ENCODE results near the gene RNASE12. TPM values are rescaled to one million over a fixed set of nuclear protein-coding genes. Genes with fewer than 3 reads are reported as not detected.

RNASE12 gene
- polyA plus RNA-seq, 3 donors, result not detected

DNA sequence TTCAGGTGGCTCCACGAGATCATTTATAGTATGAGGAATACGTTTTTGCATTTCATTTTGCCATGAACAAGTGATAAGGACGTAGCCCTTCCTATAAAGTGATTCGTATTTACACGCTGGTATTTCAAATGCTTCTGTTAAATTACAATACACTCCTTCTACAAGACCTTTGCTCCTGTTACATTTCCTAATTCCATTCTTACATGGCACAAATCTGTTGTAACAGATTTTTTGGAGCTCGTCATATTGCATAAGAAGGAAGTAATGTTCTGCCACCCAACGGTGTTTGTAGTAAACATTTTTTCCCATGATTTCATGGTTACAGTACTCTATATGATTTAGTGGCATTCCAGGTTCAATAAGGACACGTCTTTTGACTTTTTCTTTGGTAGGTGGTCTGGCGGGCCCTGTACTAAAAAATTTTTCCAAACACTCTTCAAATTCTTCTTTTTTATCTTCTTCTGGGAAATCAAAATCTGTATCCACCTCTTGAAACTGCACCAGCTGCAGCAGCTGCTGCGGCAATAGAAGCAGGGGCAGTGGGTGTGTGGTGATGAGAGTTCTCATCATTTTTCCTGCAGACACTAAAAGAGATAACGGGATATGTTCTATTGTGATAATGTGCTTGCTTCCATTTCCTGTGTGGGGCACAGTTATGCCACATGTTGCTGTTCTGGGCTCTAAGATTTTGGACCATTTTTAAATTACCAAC, 34.5 kb downstream of the RNASE12 start:
- no peak for DNase-seq (ENCODE audit: extremely low read depth in 1 of 11, low read depth in 9 of 11, low spot score in 4 of 11)

DNA sequence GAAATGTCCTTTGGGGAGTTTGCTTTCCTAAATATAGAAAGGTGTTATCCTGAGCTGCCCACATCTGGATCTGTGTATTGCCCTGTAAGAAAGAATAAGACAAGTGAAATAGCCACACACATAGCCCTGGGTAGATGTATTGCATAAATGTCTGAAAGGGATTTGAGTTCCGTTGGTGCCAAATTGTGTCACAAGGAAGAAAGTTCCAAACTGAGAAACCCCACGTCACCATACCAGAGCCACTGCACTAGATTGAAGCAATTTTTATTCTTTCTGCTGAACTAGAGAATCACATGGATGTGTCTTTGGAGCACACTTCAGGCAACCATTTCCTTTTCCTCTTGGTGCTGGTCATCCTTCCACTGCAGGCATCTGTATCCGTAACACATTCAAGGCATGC, 35.3 kb downstream of the RNASE12 start:
- no peak for DNase-seq (ENCODE audit: extremely low read depth in 1 of 11, low read depth in 9 of 11, low spot score in 4 of 11)

DNA sequence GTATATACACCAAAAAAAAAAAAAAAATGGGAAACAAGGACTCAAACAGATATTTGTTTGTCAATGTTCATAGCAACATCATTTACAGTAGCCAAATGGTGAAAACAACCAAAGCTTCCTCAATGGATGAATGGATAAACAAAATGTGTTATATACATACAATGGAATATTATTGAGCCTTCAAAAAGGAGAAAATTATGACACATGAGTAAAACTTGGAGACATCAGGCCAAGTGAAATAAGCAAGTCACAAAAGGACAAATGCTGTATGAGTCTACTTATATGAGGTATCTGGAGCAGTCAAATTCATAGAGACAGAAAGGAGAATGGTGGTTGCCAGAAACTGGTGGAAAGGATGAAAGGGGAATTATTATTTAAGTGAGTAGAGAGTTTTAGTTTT, 38.2 kb downstream of the RNASE12 start:
- DNase-seq (ENCODE audit: extremely low read depth in 1 of 11, low read depth in 9 of 11, low spot score in 4 of 11), result no peak

DNA sequence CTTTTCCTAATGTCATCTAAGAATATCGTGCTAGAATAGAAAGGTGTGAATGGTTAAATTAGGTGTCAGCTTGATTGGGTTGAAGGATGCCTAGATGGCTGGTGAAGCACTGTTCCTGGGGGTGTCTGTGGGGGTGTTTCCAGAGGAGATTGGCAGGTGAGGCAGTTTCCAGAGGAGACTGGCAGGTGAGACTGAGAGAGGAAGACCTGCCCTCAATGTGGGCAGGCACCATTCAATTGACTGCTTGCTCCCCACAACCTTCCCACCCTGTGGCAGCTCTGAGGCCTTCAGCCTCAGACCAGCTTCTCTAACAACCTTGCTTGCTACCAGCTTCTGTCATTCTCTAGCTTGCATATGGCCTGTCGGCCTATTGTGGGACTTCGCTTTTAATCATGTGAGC, 39.6 kb downstream of the RNASE12 start:
- no peak for DNase-seq (ENCODE audit: extremely low read depth in 1 of 11, low read depth in 9 of 11, low spot score in 4 of 11)

DNA sequence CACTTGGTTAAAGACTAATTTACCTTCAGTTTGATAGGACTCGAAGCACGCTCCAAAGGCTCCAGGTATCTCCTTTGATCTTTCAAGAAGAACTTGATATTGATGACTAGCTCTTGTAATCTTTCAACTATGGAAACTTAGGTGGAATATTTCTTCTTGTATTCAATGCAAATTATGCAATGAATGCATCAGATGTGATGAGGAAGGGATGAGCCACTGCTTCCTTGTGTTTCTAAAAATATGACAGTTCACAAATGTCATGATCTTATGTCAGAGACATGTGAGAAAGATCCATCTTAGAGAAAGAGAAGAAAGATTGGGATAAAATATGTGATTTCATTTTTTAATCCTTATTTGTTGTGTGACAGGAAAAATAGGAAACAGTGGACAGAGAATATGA, 40.2 kb downstream of the RNASE12 start:
- no peak for DNase-seq (ENCODE audit: extremely low read depth in 1 of 11, low read depth in 9 of 11, low spot score in 4 of 11)

DNA sequence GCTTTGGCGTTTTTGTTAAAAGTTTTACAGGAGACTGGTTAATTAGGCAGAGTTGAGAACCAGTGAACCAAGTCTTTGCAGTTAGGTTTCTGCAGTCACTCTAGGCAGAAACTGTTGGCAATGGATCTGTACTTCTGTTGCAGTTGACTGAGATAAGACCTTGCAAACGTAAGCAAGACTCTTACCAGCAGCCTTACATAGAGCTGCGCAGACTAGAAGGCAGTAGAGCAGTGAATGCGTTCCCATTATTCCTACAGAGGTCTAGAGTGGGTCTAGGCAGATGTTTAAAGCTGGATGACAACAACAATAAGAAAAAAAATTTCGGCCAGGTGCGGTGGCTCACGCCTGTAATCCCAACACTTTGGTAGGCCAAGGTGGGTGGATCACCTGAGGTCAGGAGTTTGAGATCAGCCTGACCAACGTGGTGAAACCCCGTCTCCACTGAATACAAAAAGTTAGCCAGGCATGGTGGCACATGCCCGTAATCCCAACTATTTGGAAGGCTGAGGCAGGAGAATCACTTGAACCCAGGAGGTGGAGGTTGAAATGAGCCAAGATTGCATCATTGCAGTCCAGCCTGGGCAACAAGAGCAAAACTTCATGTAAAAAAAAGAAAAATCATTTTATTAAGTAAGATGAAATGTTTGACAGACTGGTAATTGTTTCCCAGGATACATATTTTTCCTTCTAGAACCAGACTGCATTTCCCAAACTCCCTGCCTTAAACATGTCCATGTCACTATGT, 42.6 kb downstream of the RNASE12 start:
- no peak for DNase-seq (ENCODE audit: extremely low read depth in 1 of 11, low read depth in 9 of 11, low spot score in 4 of 11)

DNA sequence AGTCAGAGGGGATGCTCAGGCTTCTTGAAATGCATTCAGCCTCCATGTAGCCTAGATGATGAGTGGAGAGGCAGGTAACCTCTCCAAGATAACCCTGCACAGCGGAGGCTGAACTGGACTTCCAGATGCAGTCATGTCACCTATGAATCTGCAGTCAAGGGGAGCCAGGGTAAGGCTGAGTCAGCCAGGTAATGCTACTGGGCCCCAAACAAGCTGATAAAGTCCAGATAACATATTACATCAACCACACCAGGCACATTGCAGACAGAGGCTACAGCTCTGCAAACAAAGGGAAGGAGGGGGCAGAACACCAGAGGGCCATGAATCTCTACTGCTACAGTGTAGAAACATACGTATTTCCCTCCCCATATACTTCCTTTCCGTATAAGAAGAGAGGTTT, 44.3 kb downstream of the RNASE12 start:
- DNase-seq (ENCODE audit: extremely low read depth in 1 of 11, low read depth in 9 of 11, low spot score in 4 of 11), result no peak

Other genes starting within 250 kb of the RNASE12 start
- 10 to 100 TPM; 51.1 to 62.7 (median 60.3) TPM for gene PARP2, start 247.7 kb downstream of the RNASE12 start, polyA plus RNA-seq (ENCODE audit: insufficient read length in 3 of 3)
- 10 to 100 TPM; 19.0 to 20.7 (median 19.0) TPM for gene TEP1, start 177.9 kb downstream of the RNASE12 start, polyA plus RNA-seq (ENCODE audit: insufficient read length in 3 of 3)
- under 1 TPM; 0.23 to 0.53 (median 0.47) TPM for gene KLHL33, start 155.2 kb downstream of the RNASE12 start, polyA plus RNA-seq (ENCODE audit: insufficient read length in 3 of 3)
- gene OSGEP, start 136.6 kb downstream of the RNASE12 start, polyA plus RNA-seq (ENCODE audit: insufficient read length in 3 of 3), result 10 to 100 TPM; 53.7 to 88.7 (median 54.9) TPM
- 100 to 1,000 TPM; 292 to 331 (median 308) TPM for gene APEX1, start 136.2 kb downstream of the RNASE12 start, polyA plus RNA-seq (ENCODE audit: insufficient read length in 3 of 3)
- 10 to 100 TPM; 35.0 to 40.4 (median 36.9) TPM for gene PIP4P1, start 129.9 kb downstream of the RNASE12 start, polyA plus RNA-seq (ENCODE audit: insufficient read length in 3 of 3)
- 100 to 1,000 TPM in 1 of 3 donors, 10 to 100 TPM in 2; 64.0 to 144 (median 82.3) TPM for gene PNP, start 122.0 kb downstream of the RNASE12 start, polyA plus RNA-seq (ENCODE audit: insufficient read length in 3 of 3)
- gene RNASE10, start 85.8 kb downstream of the RNASE12 start, polyA plus RNA-seq (ENCODE audit: insufficient read length in 3 of 3), result under 1 TPM in 2 of 3 donors, not detected in 1; 0.14 TPM
- not detected for gene RNASE9, start 30.3 kb downstream of the RNASE12 start, polyA plus RNA-seq (ENCODE audit: insufficient read length in 3 of 3)
- gene RNASE11, start 3.4 kb downstream of the RNASE12 start, polyA plus RNA-seq (ENCODE audit: insufficient read length in 3 of 3), result not detected
- not detected for gene OR6S1, start 50.3 kb upstream of the RNASE12 start, polyA plus RNA-seq (ENCODE audit: insufficient read length in 3 of 3)
- 1 to 10 TPM; 1.5 to 2.4 (median 1.8) TPM for gene RNASE4, start 93.2 kb upstream of the RNASE12 start, polyA plus RNA-seq (ENCODE audit: insufficient read length in 3 of 3)
- gene ANG, start 97.4 kb upstream of the RNASE12 start, polyA plus RNA-seq (ENCODE audit: insufficient read length in 3 of 3), result 1 to 10 TPM; 2.5 to 6.7 (median 3.3) TPM
- under 1 TPM in 1 of 3 donors, not detected in 2; 0.11 TPM for gene EDDM3A, start 154.5 kb upstream of the RNASE12 start, polyA plus RNA-seq (ENCODE audit: insufficient read length in 3 of 3)
- under 1 TPM in 2 of 3 donors, not detected in 1; 0.16 to 0.17 TPM for gene EDDM3B, start 177.0 kb upstream of the RNASE12 start, polyA plus RNA-seq (ENCODE audit: insufficient read length in 3 of 3)
- 1 to 10 TPM; 5.4 to 6.5 (median 6.3) TPM for gene RNASE6, start 189.9 kb upstream of the RNASE12 start, polyA plus RNA-seq (ENCODE audit: insufficient read length in 3 of 3)
- 100 to 1,000 TPM; 112 to 182 (median 142) TPM for gene RNASE1, start 211.5 kb upstream of the RNASE12 start, polyA plus RNA-seq (ENCODE audit: insufficient read length in 3 of 3)

Measured in renal cortex interstitium (tissue), 11 donors.